ENCODE results near the gene CXCL12.
A peak's percentile ranks its signal among the peaks of the same experiment; 100 is the strongest.

- TF ChIP-seq EZH2 (IDR thresholded peaks at IDR 0.05; ENCODE audit: insufficient read depth, low read length) = no peak
- TF ChIP-seq, protein P1, sequence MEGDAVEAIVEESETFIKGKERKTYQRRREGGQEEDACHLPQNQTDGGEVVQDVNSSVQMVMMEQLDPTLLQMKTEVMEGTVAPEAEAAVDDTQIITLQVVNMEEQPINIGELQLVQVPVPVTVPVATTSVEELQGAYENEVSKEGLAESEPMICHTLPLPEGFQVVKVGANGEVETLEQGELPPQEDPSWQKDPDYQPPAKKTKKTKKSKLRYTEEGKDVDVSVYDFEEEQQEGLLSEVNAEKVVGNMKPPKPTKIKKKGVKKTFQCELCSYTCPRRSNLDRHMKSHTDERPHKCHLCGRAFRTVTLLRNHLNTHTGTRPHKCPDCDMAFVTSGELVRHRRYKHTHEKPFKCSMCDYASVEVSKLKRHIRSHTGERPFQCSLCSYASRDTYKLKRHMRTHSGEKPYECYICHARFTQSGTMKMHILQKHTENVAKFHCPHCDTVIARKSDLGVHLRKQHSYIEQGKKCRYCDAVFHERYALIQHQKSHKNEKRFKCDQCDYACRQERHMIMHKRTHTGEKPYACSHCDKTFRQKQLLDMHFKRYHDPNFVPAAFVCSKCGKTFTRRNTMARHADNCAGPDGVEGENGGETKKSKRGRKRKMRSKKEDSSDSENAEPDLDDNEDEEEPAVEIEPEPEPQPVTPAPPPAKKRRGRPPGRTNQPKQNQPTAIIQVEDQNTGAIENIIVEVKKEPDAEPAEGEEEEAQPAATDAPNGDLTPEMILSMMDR (IDR thresholded peaks at IDR 0.05; ENCODE audit: insufficient read depth, low read depth, low read length) = peak; percentile 61
These were observed 1.7 kb upstream of the CXCL12 start for GRCh38 chr10:44386546-44387052.
